ES-I3 (cell line): ENCODE measurements around the gene GSPT1.

ENCODE experiments used
- H3K36me3 ChIP-seq: 2 replicates; pipeline ENCODE4 v1.6.1; 2013; ENCODE audit warnings: mild to moderate bottlenecking, low read length, control low read depth, moderate library complexity; ENCODE audit not compliant: insufficient read depth
- H3K4me1 ChIP-seq: 2 replicates; pipeline ENCODE4 v1.6.1; 2013; ENCODE audit warnings: mild to moderate bottlenecking, control low read depth, low read length; ENCODE audit not compliant: insufficient read depth
- H3K9ac ChIP-seq: 2 replicates; pipeline ENCODE4 v1.6.1; 2013; ENCODE audit warnings: low read depth, mild to moderate bottlenecking, low read length, moderate library complexity
- H3K9me3 ChIP-seq: 2 replicates; pipeline ENCODE4 v1.6.1; 2013; ENCODE audit warnings: mild to moderate bottlenecking, low read length, moderate library complexity; ENCODE audit not compliant: control insufficient read depth, insufficient read depth

The GSPT1 gene

GRCh38 chr16:11892761-11893160 lies 23.0 kb downstream of the GSPT1 start:
- Histone ChIP-seq H3K4me1 (no peaks in the 10 kb centered on the region), H3K9me3 (no peaks in the 10 kb centered on the region), H3K36me3 (peaks cover 25% of the 10 kb centered on the region), H3K9ac (no peak overlapping the region)

GRCh38 chr16:11890231-11890965 lies 25.4 kb downstream of the GSPT1 start:
- Histone ChIP-seq H3K9ac (no peak overlapping the region), H3K36me3 (peaks cover 19% of the 10 kb centered on the region), H3K4me1 (no peaks in the 10 kb centered on the region), H3K9me3 (no peaks in the 10 kb centered on the region)

GRCh38 chr16:11886881-11887280 lies 28.9 kb downstream of the GSPT1 start:
- H3K4me1 ChIP-seq: no peaks in the 10 kb centered on the region
- peaks cover 10% of the 10 kb centered on the region; the same call in 1 of the 2 replicates for H3K36me3 ChIP-seq
- H3K9me3 ChIP-seq: no peaks in the 10 kb centered on the region
- no peak overlapping the region for H3K9ac ChIP-seq

- no peak overlapping the region for H3K9ac ChIP-seq
- peaks cover 13% of the 10 kb centered on the region; the same call in 1 of the 2 replicates for H3K36me3 ChIP-seq
- no peaks in the 10 kb centered on the region for H3K9me3 ChIP-seq
- no peaks in the 10 kb centered on the region for H3K4me1 ChIP-seq
Measured at GRCh38 chr16:11884035-11884434, 31.7 kb downstream of the GSPT1 start.

- Histone ChIP-seq H3K4me1 (no peaks in the 10 kb centered on the region), H3K9ac (no peak overlapping the region), H3K9me3 (no peaks in the 10 kb centered on the region), H3K36me3 (peaks cover 28% of the 10 kb centered on the region)
Measured at GRCh38 chr16:11880007-11880406, 35.7 kb downstream of the GSPT1 start.

- peaks cover 26% of the 10 kb centered on the region for H3K36me3 ChIP-seq
- H3K9ac ChIP-seq: no peak overlapping the region
- H3K4me1 ChIP-seq: no peaks in the 10 kb centered on the region
- H3K9me3 ChIP-seq: no peaks in the 10 kb centered on the region
Measured at GRCh38 chr16:11877374-11877773, 38.4 kb downstream of the GSPT1 start.

- H3K4me1 ChIP-seq: no peaks in the 10 kb centered on the region
- no peak overlapping the region for H3K9ac ChIP-seq
- peaks cover 27% of the 10 kb centered on the region for H3K36me3 ChIP-seq
- H3K9me3 ChIP-seq: no peaks in the 10 kb centered on the region
Measured at GRCh38 chr16:11876306-11876705, 39.5 kb downstream of the GSPT1 start.

GRCh38 chr16:11875721-11876120 lies 40.0 kb downstream of the GSPT1 start:
- no peak overlapping the region for H3K9ac ChIP-seq
- H3K9me3 ChIP-seq: no peaks in the 10 kb centered on the region
- H3K36me3 ChIP-seq: peaks cover 27% of the 10 kb centered on the region
- H3K4me1 ChIP-seq: no peaks in the 10 kb centered on the region

GRCh38 chr16:11871193-11871592 lies 44.6 kb downstream of the GSPT1 start:
- no peak overlapping the region for H3K9ac ChIP-seq
- H3K4me1 ChIP-seq: no peaks in the 10 kb centered on the region
- peaks cover 20% of the 10 kb centered on the region for H3K36me3 ChIP-seq
- H3K9me3 ChIP-seq: no peaks in the 10 kb centered on the region

GRCh38 chr16:11870399-11870798 lies 45.4 kb downstream of the GSPT1 start:
- H3K36me3 ChIP-seq: peaks cover 18% of the 10 kb centered on the region
- H3K4me1 ChIP-seq: no peaks in the 10 kb centered on the region
- H3K9ac ChIP-seq: no peak overlapping the region
- H3K9me3 ChIP-seq: no peaks in the 10 kb centered on the region

- H3K9me3 ChIP-seq: no peaks in the 10 kb centered on the region
- H3K9ac ChIP-seq: no peak overlapping the region
- H3K36me3 ChIP-seq: peaks cover 15% of the 10 kb centered on the region
- no peaks in the 10 kb centered on the region for H3K4me1 ChIP-seq
Measured at GRCh38 chr16:11869353-11870228, 46.2 kb downstream of the GSPT1 start.

- Histone ChIP-seq H3K9me3 (no peaks in the 10 kb centered on the region), H3K9ac (no peak overlapping the region), H3K4me1 (no peaks in the 10 kb centered on the region), H3K36me3 (peaks cover 15% of the 10 kb centered on the region)
Measured at GRCh38 chr16:11868412-11868980, 47.3 kb downstream of the GSPT1 start.

GRCh38 chr16:11862489-11862888 lies 53.3 kb downstream of the GSPT1 start:
- no peak overlapping the region for H3K9ac ChIP-seq
- H3K36me3 ChIP-seq: no peaks in the 10 kb centered on the region
- no peaks in the 10 kb centered on the region for H3K4me1 ChIP-seq
- H3K9me3 ChIP-seq: no peaks in the 10 kb centered on the region

- no peaks in the 10 kb centered on the region for H3K9me3 ChIP-seq
- no peaks in the 10 kb centered on the region for H3K4me1 ChIP-seq
- no peak overlapping the region for H3K9ac ChIP-seq
- no peaks in the 10 kb centered on the region for H3K36me3 ChIP-seq
Measured at GRCh38 chr16:11857161-11857560, 58.6 kb downstream of the GSPT1 start.
